OCI-LY3 (cell line): ENCODE results near the gene ROBO1.

Source experiments
- H2AFZ ChIP-seq: fragments of 200-600, 300-600 bp; shearing (Covaris generic); 2 replicates; pipeline ENCODE4 v1.6.0; 2014; ENCODE audit warnings: antibody characterized with exemption, low read depth, low read length
- H3K27ac ChIP-seq: fragments of 200-600, 300-600 bp; sonication (generic); 2 replicates; pipeline ENCODE4 v1.5.1; 2014; ENCODE audit warnings: mild to moderate bottlenecking, low read length, moderate library complexity, mixed read lengths
- H3K27me3 ChIP-seq: fragments of 200-600, 300-600 bp; sonication (generic); 2 replicates; pipeline ENCODE4 v1.6.1; 2014; ENCODE audit warnings: low read depth, low read length, mixed read lengths
- H3K36me3 ChIP-seq: fragments of 200-600, 300-600 bp; sonication (generic); replicated peaks from 2 replicates; pipeline ENCODE3; 2014; ENCODE audit warnings: low read depth, low read length, mixed read lengths
- H3K4me1 ChIP-seq: fragments of 300-600, 200-600 bp; sonication (generic); 2 replicates; pipeline ENCODE4 v1.6.1; 2014; ENCODE audit warnings: low read length, mixed read lengths
- H3K4me2 ChIP-seq: fragments of 200-600, 300-600 bp; sonication (generic); 2 replicates; pipeline ENCODE4 v1.6.1; 2014; ENCODE audit warnings: low read length, mixed read lengths
- H3K4me3 ChIP-seq: fragments of 300-600, 200-600 bp; sonication (generic); 2 replicates; pipeline ENCODE4 v1.5.1; 2014; ENCODE audit warnings: antibody characterized with exemption, mild to moderate bottlenecking, low read length, moderate library complexity
- H3K79me2 ChIP-seq: fragments of 300-600, 200-600 bp; shearing (Covaris generic); 2 replicates; pipeline ENCODE4 v1.6.1; 2014; ENCODE audit warnings: mild to moderate bottlenecking, low read length, mixed read lengths
- H3K9ac ChIP-seq: fragments of 300-600, 200-600 bp; shearing (Covaris generic); 2 replicates; pipeline ENCODE4 v1.6.0; 2014; ENCODE audit warnings: mild to moderate bottlenecking, low read length, moderate library complexity
- H3K9me3 ChIP-seq: fragments of 200-600, 300-600 bp; shearing (Covaris generic); 2 replicates; pipeline ENCODE4 v1.6.1; 2014; ENCODE audit warnings: low read length, mixed read lengths; ENCODE audit not compliant: insufficient read depth
- H4K20me1 ChIP-seq: fragments of 200-600, 300-600 bp; sonication (generic); 2 replicates; pipeline ENCODE4 v1.6.1; 2016; ENCODE audit warnings: low read length, mixed read lengths; ENCODE audit not compliant: insufficient read depth
- EZH2phosphoT487 ChIP-seq: fragments of 200-600 bp; shearing (Covaris generic); IDR thresholded peaks from 2 replicates; pipeline ENCODE4 v1.6.1; 2018; ENCODE audit warnings: antibody characterized with exemption, mixed run types, low read depth
- TF ChIP-seq, protein P1 (sequence below): fragments of 200-600, 300-600 bp; sonication (generic); IDR thresholded peaks from 2 replicates; pipeline ENCODE4 v1.5.1; 2014; ENCODE audit warnings: antibody characterized with exemption, low read length, low read depth

The ROBO1 gene

DNA sequence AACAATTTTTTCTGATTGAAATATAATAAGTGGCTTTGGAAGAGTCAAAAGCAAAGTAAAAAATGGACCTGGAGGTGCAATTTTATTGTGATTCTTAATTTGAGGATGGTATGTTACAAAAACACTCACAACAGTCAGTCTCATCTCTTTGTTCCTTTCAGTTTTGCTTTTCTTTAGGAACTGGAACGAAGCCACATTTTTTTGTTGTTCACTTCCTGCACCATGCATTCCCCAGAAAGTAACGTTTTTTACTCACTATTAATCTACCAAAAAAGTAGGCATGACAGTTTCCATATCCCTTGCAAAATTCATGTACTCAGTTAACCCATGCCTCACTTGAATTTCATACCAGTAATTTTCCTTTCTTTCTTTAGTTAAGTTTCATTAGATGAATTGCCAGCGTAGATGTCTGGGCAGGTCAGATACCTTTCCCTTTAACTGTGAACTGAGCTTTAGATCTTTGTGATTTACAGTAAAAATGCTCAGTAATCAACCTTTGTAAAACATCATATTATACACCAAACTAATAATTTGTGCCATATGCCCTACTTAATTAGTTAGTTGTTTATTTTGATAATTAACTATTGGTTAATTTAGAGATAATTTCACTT lies 384.3 kb downstream of the ROBO1 start:
- H3K4me3 ChIP-seq: no peak overlapping the region
- H3K79me2 ChIP-seq: no peaks in the 10 kb centered on the region
- H3K9ac ChIP-seq: no peak overlapping the region
- H3K4me2 ChIP-seq: no peak overlapping the region
- no peaks in the 10 kb centered on the region for H3K27me3 ChIP-seq
- H3K4me1 ChIP-seq: no peaks in the 10 kb centered on the region
- no peak overlapping the region for H2AFZ ChIP-seq
- no peaks in the 10 kb centered on the region for H3K9me3 ChIP-seq
- H3K36me3 ChIP-seq: no peaks in the 10 kb centered on the region
- H3K27ac ChIP-seq: no peak overlapping the region
- TF ChIP-seq, protein P1, sequence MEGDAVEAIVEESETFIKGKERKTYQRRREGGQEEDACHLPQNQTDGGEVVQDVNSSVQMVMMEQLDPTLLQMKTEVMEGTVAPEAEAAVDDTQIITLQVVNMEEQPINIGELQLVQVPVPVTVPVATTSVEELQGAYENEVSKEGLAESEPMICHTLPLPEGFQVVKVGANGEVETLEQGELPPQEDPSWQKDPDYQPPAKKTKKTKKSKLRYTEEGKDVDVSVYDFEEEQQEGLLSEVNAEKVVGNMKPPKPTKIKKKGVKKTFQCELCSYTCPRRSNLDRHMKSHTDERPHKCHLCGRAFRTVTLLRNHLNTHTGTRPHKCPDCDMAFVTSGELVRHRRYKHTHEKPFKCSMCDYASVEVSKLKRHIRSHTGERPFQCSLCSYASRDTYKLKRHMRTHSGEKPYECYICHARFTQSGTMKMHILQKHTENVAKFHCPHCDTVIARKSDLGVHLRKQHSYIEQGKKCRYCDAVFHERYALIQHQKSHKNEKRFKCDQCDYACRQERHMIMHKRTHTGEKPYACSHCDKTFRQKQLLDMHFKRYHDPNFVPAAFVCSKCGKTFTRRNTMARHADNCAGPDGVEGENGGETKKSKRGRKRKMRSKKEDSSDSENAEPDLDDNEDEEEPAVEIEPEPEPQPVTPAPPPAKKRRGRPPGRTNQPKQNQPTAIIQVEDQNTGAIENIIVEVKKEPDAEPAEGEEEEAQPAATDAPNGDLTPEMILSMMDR: no peak
- TF ChIP-seq EZH2phosphoT487: no peak
- no peaks in the 10 kb centered on the region for H4K20me1 ChIP-seq

DNA sequence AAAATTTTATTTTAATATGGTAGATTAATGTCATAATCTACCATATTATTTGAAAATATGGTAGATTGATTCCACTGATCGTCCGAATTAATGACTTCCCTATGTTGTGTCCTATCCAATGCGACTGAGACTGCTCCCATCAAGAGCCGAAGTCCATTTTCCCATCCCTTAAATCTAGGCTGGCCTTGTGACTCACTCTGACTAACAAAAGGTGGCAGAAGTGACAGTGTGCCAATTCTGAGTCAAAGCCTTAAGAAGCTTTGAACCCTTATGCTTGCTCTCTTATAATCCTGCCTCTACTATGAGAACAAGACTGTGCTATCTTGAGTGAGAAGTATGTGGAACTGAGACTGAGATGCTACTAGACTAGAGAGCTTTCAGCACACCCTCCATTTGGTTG lies 387.2 kb downstream of the ROBO1 start:
- Histone ChIP-seq H4K20me1 (no peaks in the 10 kb centered on the region), H3K9ac (no peak overlapping the region), H3K4me2 (no peak overlapping the region), H2AFZ (no peak overlapping the region), H3K4me1 (no peaks in the 10 kb centered on the region), H3K4me3 (no peak overlapping the region), H3K79me2 (no peaks in the 10 kb centered on the region), H3K36me3 (no peaks in the 10 kb centered on the region), H3K27ac (no peak overlapping the region), H3K9me3 (no peaks in the 10 kb centered on the region), H3K27me3 (no peaks in the 10 kb centered on the region)
- TF ChIP-seq, protein P1: no peak
- TF ChIP-seq EZH2phosphoT487: no peak

DNA sequence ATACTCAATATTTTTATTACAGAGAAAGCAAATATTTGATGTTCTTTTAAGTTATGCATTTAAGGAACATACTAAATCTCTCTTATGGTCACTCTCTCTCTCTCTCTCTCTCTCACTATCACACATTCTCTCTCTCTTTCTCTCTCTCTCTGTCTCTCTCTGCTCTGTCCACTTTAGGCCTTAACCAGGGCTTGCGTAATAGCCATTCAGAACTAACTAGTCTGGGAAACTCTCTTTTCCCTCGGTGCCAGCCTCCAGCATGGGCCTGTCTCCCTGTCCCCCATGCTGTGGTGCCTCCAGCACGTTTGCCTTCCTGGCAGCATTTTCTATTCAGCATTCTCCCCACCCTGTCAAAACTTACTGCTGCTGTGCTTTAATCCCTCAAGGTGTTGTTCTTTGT lies 389.7 kb downstream of the ROBO1 start:
- TF ChIP-seq, protein P1: no peak
- TF ChIP-seq EZH2phosphoT487: no peak
- no peak overlapping the region for H3K4me2 ChIP-seq
- H2AFZ ChIP-seq: no peak overlapping the region
- H3K9me3 ChIP-seq: no peaks in the 10 kb centered on the region
- no peaks in the 10 kb centered on the region for H4K20me1 ChIP-seq
- H3K36me3 ChIP-seq: no peaks in the 10 kb centered on the region
- H3K9ac ChIP-seq: no peak overlapping the region
- no peak overlapping the region for H3K27ac ChIP-seq
- H3K79me2 ChIP-seq: no peaks in the 10 kb centered on the region
- H3K27me3 ChIP-seq: no peaks in the 10 kb centered on the region
- no peak overlapping the region for H3K4me3 ChIP-seq
- no peaks in the 10 kb centered on the region for H3K4me1 ChIP-seq

DNA sequence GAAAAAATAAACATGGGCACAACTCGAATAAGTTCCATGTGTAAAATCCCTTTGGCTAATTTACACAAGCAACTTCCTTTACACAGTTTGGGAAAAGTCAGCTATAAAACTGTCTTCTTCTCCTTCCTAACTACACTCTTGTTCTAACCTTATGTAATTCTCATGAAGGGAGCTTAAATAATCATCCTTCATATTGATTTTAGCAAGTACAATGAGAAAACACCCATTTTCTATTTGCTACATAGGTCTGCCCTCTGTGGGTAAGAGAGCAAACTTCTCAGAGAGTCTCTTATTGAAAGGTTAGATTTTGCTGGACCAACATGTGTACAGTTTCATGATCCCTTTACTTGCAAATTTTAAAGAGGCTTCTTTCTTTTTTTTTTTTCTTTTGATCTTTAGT lies 398.5 kb downstream of the ROBO1 start:
- no peaks in the 10 kb centered on the region for H3K79me2 ChIP-seq
- H4K20me1 ChIP-seq: no peaks in the 10 kb centered on the region
- H2AFZ ChIP-seq: no peak overlapping the region
- no peaks in the 10 kb centered on the region for H3K36me3 ChIP-seq
- H3K27me3 ChIP-seq: no peaks in the 10 kb centered on the region
- no peaks in the 10 kb centered on the region for H3K9me3 ChIP-seq
- no peak overlapping the region for H3K9ac ChIP-seq
- H3K4me3 ChIP-seq: no peak overlapping the region
- H3K4me2 ChIP-seq: no peak overlapping the region
- H3K4me1 ChIP-seq: peaks cover 23% of the 10 kb centered on the region
- no peak overlapping the region for H3K27ac ChIP-seq
- TF ChIP-seq, protein P1: peak; percentile 72
- TF ChIP-seq EZH2phosphoT487: no peak
